Chondrocyte (in vitro differentiated cells): ENCODE data around the gene SNRNP200. TPM values are rescaled to one million over a fixed set of nuclear protein-coding genes. Genes with fewer than 3 reads are reported as not detected.

Experiments
- DNase-seq: peaks from one replicate; pipeline ENCODE4 v3.0.0; 2021; ENCODE audit warnings: mixed read lengths, low spot score
- H3K27ac Mint-ChIP-seq: one replicate; pipeline ENCODE4 v1.8.0; 2021; ENCODE audit warnings: mild to moderate bottlenecking, moderate library complexity, mixed read lengths; ENCODE audit not compliant: unreplicated experiment
- H3K27me3 Mint-ChIP-seq: 2 replicates; pipeline ENCODE4 v1.8.0; 2021; ENCODE audit warnings: low read depth, mixed read lengths
- H3K36me3 Mint-ChIP-seq: 2 replicates; pipeline ENCODE4 v1.8.0; 2021; ENCODE audit warnings: low read depth, mixed read lengths
- H3K4me1 Mint-ChIP-seq: 2 replicates; pipeline ENCODE4 v1.8.0; 2021; ENCODE audit warnings: low read depth, mild to moderate bottlenecking, mixed read lengths
- H3K4me3 Mint-ChIP-seq: one replicate; pipeline ENCODE4 v1.8.0; 2021; ENCODE audit warnings: mild to moderate bottlenecking, moderate library complexity, mixed read lengths; ENCODE audit not compliant: unreplicated experiment
- H3K9me3 Mint-ChIP-seq: 2 replicates; pipeline ENCODE4 v1.8.0; 2021; ENCODE audit warnings: low read depth, mixed read lengths
- long read RNA-seq: library from polyadenylated mRNA; stranded (forward); transcript quantifications from one replicate; pipeline ENCODE4 v2.0.0, GENCODE V29; 2021
- total RNA-seq: library from RNA; stranded (reverse); gene quantifications from 3 replicates; pipeline ENCODE4 v1.2.1, GENCODE V29; 2021
- TF ChIP-seq, protein P1 (sequence below): fragments of 200-600 bp; sonication (generic); IDR thresholded peaks from 2 replicates; pipeline ENCODE4 v1.5.0; 2021; ENCODE audit warnings: antibody characterized with exemption, mild to moderate bottlenecking, moderate library complexity

Gene SNRNP200
- 77.8 to 101 TPM (median 82.6 TPM) in 3 replicates for total RNA-seq
- long read RNA-seq, full-length matches to known transcripts: 40 of 100 reads
- long read RNA-seq, partial matches to known transcripts: 34 of 100 reads
- long read RNA-seq, other reads (novel, unspliced or antisense): 26 of 100 reads

- H3K27ac Mint-ChIP-seq: peak within 1 kb of the TSS; percentile 96
- peak; percentile 90 for DNase-seq
- peaks cover 19% of the 10 kb centered on the region for H3K36me3 Mint-ChIP-seq
- no peaks in the 10 kb centered on the region for H3K27me3 Mint-ChIP-seq
- peak within 1 kb of the TSS; percentile 99 for H3K4me3 Mint-ChIP-seq
- H3K4me1 Mint-ChIP-seq: peaks cover 36% of the 10 kb centered on the region
- no peaks in the 10 kb centered on the region for H3K9me3 Mint-ChIP-seq
- TF ChIP-seq, protein P1, sequence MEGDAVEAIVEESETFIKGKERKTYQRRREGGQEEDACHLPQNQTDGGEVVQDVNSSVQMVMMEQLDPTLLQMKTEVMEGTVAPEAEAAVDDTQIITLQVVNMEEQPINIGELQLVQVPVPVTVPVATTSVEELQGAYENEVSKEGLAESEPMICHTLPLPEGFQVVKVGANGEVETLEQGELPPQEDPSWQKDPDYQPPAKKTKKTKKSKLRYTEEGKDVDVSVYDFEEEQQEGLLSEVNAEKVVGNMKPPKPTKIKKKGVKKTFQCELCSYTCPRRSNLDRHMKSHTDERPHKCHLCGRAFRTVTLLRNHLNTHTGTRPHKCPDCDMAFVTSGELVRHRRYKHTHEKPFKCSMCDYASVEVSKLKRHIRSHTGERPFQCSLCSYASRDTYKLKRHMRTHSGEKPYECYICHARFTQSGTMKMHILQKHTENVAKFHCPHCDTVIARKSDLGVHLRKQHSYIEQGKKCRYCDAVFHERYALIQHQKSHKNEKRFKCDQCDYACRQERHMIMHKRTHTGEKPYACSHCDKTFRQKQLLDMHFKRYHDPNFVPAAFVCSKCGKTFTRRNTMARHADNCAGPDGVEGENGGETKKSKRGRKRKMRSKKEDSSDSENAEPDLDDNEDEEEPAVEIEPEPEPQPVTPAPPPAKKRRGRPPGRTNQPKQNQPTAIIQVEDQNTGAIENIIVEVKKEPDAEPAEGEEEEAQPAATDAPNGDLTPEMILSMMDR: no peak
Observed at GRCh38 chr2:96305091-96305978, at the start of gene SNRNP200. SNRNP200 (minus strand) TSS chr2:96305546; CDS start chr2:96305437, 109 bp downstream.

GRCh38 chr2:96354492-96354891, 49.1 kb upstream of the SNRNP200 start:
- H3K4me3 Mint-ChIP-seq: no peak overlapping the region
- no peak for DNase-seq
- no peaks in the 10 kb centered on the region for H3K9me3 Mint-ChIP-seq
- H3K27ac Mint-ChIP-seq: peak overlapping the region; percentile 96
- peaks cover 32% of the 10 kb centered on the region for H3K4me1 Mint-ChIP-seq
- no peaks in the 10 kb centered on the region for H3K27me3 Mint-ChIP-seq
- TF ChIP-seq, protein P1: no peak
- no peaks in the 10 kb centered on the region for H3K36me3 Mint-ChIP-seq

DNA sequence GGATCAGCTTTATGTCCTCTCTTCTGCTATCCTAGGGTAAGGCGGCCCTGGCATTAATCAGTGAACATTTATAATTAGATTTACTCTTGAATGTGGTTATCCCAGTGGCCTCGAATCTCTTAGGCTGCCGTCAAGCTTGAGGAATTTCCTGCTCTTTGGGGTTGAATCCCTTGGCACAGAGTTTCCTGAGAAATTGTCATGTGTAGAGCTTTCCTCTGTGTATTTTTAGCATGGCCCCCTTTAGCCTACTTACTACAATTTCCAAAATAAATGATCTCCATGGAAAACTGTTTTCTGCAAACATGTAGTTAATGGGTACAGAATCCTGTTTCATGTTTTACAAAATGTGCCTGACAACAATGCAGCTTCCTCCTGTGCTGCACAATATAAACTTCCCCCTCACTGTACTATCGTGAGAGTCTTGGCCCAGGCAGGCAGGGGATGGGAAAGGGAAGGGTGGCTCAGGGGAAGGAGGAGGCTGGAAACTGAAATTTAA, 48.3 kb upstream of the SNRNP200 start:
- H3K9me3 Mint-ChIP-seq: no peaks in the 10 kb centered on the region
- peak overlapping the region; percentile 21 for H3K4me3 Mint-ChIP-seq
- DNase-seq: no peak
- H3K36me3 Mint-ChIP-seq: no peaks in the 10 kb centered on the region
- H3K4me1 Mint-ChIP-seq: peaks cover 32% of the 10 kb centered on the region
- H3K27me3 Mint-ChIP-seq: no peaks in the 10 kb centered on the region
- TF ChIP-seq, protein P1: no peak
- H3K27ac Mint-ChIP-seq: peak overlapping the region; percentile 96

- Mint-ChIP-seq H3K9me3 (no peaks in the 10 kb centered on the region), H3K27me3 (no peaks in the 10 kb centered on the region), H3K27ac (peak overlapping the region; percentile 96), H3K36me3 (no peaks in the 10 kb centered on the region), H3K4me3 (peak overlapping the region; percentile 37), H3K4me1 (peaks cover 32% of the 10 kb centered on the region)
- DNase-seq: no peak
- TF ChIP-seq, protein P1: no peak
Observed at GRCh38 chr2:96353032-96353561, 47.8 kb upstream of the SNRNP200 start.

DNA sequence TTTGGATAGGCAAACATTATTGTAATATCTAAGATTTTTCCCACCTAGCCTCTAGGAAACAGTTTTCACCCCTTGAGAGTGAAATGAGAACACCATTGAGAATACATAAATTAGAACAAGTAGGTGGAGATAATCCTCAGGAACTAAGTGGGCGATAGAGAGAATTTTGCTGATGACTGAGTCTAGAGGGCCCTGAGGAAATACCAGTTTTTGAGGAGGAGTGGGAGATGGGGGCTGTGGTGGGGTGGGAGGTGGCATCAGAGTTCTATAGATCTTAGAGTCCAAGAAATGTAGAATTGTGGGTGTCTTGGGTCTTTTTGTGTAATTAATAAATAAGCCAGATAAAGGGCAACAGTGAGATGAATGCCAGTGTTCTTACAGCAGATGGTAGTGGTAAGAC, 42.0 kb upstream of the SNRNP200 start:
- H3K27me3 Mint-ChIP-seq: no peaks in the 10 kb centered on the region
- TF ChIP-seq, protein P1: no peak
- H3K27ac Mint-ChIP-seq: no peak overlapping the region
- no peak overlapping the region for H3K4me3 Mint-ChIP-seq
- DNase-seq: no peak
- peaks cover 7% of the 10 kb centered on the region for H3K4me1 Mint-ChIP-seq
- no peaks in the 10 kb centered on the region for H3K9me3 Mint-ChIP-seq
- peaks cover 1% of the 10 kb centered on the region for H3K36me3 Mint-ChIP-seq
